Gastrocnemius medialis (tissue), 4 donors: Measurements from ENCODE around the gene PPDPF.

Source experiments
- CTCF ChIP-seq, 5 experiments: fragments of 450-650 bp in 3 of 5; fragments of 200-600 bp in 2 of 5; sonication (generic) in 2 of 5; IDR thresholded peaks in 4 of 5; conservative IDR thresholded peaks in 1 of 5; 1 replicate in 4 of 5; 2 replicates in 1 of 5; pipeline ENCODE4 v1.5.1; 2016 to 2019; ENCODE audit warnings: antibody characterized with exemption in 5 of 5, mild to moderate bottlenecking in 3 of 5, moderate library complexity in 3 of 5
- POLR2A ChIP-seq, 2 donors: fragments of 450-650 bp; IDR thresholded peaks; one replicate each; pipeline ENCODE4 v1.6.1; 2017; ENCODE audit warnings: antibody characterized with exemption in 2 of 2, mild to moderate bottlenecking in 2 of 2, moderate library complexity in 2 of 2

- TF ChIP-seq CTCF (IDR thresholded peaks at IDR 0.05 in 4 of 5, conservative IDR thresholded peaks at IDR 0.05 in 1 of 5): peak; percentile 84 to 98 (median 97)
- no peak for TF ChIP-seq POLR2A (IDR thresholded peaks at IDR 0.05)
Observed at GRCh38 chr20:63495741-63496595, 24.6 kb upstream of the PPDPF start.
